B cell (primary cell): ENCODE measurements around the gene RTN4RL1. TPM values are rescaled to one million over a fixed set of nuclear protein-coding genes. Genes with fewer than 3 reads are reported as not detected.

Experiments used
- ATAC-seq: fragments of 200-7000 bp; cut with Tn5 transposase; one replicate; pipeline ENCODE4 v1.10.0; 2021; ENCODE audit warnings: low read depth, mild to moderate bottlenecking, moderate number of reproducible peaks, moderate library complexity
- CTCF ChIA-PET: fragments of 350-600 bp; sonication (Branson Sonifier 250); formaldehyde crosslinking; loops from one replicate; lab custom pipeline; 2021; ENCODE audit warnings: antibody characterized with exemption, inconsistent platforms; lab: Charles Lee
- POLR2A ChIA-PET: fragments of 350-600 bp; sonication (Branson Sonifier 250); formaldehyde crosslinking; loops from one replicate; lab custom pipeline; 2021; ENCODE audit warnings: antibody characterized with exemption; lab: Charles Lee
- DNase-seq: peaks from one replicate; pipeline ENCODE4 v3.0.0; 2013
- H2AFZ ChIP-seq: 2 replicates; pipeline ENCODE4 v1.6.1; 2012; ENCODE audit warnings: mild to moderate bottlenecking, low read depth, low read length; ENCODE audit not compliant: insufficient read depth, poor library complexity, severe bottlenecking
- H3K27ac ChIP-seq, 2 donors: 1 replicate in 1 of 2; 2 replicates in 1 of 2; pipeline ENCODE4 v1.5.1; 2012 to 2013; ENCODE audit warnings: low read length in 2 of 2, mild to moderate bottlenecking in 2 of 2, moderate library complexity in 1 of 2
- H3K27me3 ChIP-seq, 4 experiments: fragments of 200-600 bp in 1 of 4; sonication (generic) in 1 of 4; replicated peaks in 1 of 4; 1 replicate in 2 of 4; 2 replicates in 2 of 4; pipeline versions ENCODE4 v1.6.1 to v1.7.0; 2013 to 2016; ENCODE audit warnings: low read length in 3 of 4, mild to moderate bottlenecking in 2 of 4, mixed read lengths in 1 of 4, moderate library complexity in 1 of 4; ENCODE audit not compliant: insufficient read depth in 4 of 4, control insufficient read depth in 3 of 4; ENCODE audit errors: control extremely low read depth in 1 of 4
- H3K36me3 ChIP-seq, 2 experiments: replicated peaks in 1 of 2; 1 replicate in 1 of 2; 2 replicates in 1 of 2; pipeline versions ENCODE4 v1.6.1 to v1.7.1; 2013; ENCODE audit warnings: low read length in 1 of 2; ENCODE audit not compliant: insufficient read depth in 2 of 2, control insufficient read depth in 1 of 2; ENCODE audit errors: control extremely low read depth in 1 of 2, extremely low read depth in 1 of 2
- H3K4me1 ChIP-seq, 2 donors: fragments of 200-600 bp in 1 of 2; sonication (generic) in 1 of 2; 1 replicate in 1 of 2; 2 replicates in 1 of 2; pipeline versions ENCODE4 v1.5.1 to v1.6.1; 2013 to 2017; ENCODE audit warnings: low read length in 2 of 2; ENCODE audit not compliant: control insufficient read depth in 2 of 2, insufficient read depth in 2 of 2
- H3K4me2 ChIP-seq: replicated peaks from 2 replicates; pipeline ENCODE3; 2012; ENCODE audit warnings: mild to moderate bottlenecking, low read depth, low read length; ENCODE audit not compliant: poor library complexity, severe bottlenecking
- H3K4me3 ChIP-seq, 5 experiments: fragments of 200-600 bp in 1 of 5; sonication (generic) in 1 of 5; 1 replicate in 3 of 5; 2 replicates in 2 of 5; pipeline versions ENCODE4 v1.5.1 to v1.7.0; 2011 to 2016; ENCODE audit warnings: low read length in 4 of 5, mild to moderate bottlenecking in 4 of 5, low read depth in 2 of 5, control low read depth in 1 of 5, moderate library complexity in 1 of 5; ENCODE audit not compliant: insufficient read depth in 1 of 5; ENCODE audit errors: control extremely low read depth in 1 of 5, extremely low read depth in 1 of 5
- H3K79me2 ChIP-seq: fragments of 200-600 bp; sonication (generic); one replicate; pipeline ENCODE4 v1.6.0; 2016; ENCODE audit warnings: low read length; ENCODE audit not compliant: control insufficient read depth, insufficient read depth
- H3K9ac ChIP-seq: fragments of 200-600 bp; sonication (generic); 2 replicates; pipeline ENCODE4 v1.6.1; 2017; ENCODE audit warnings: mild to moderate bottlenecking, low read length, moderate library complexity
- H3K9me3 ChIP-seq, 3 donors: one replicate each; pipeline versions ENCODE4 v1.6.1 to v1.7.1; 2013; ENCODE audit warnings: low read length in 2 of 3; ENCODE audit not compliant: control insufficient read depth in 2 of 3, insufficient read depth in 1 of 3; ENCODE audit errors: control extremely low read depth in 1 of 3
- H4K20me1 ChIP-seq: 2 replicates; pipeline ENCODE4 v1.6.0; 2012; ENCODE audit warnings: mild to moderate bottlenecking, low read length; ENCODE audit not compliant: insufficient read depth, control insufficient read depth, poor library complexity, severe bottlenecking
- H3K27ac Mint-ChIP-seq: one replicate; pipeline ENCODE4 v1.8.0; 2021; ENCODE audit warnings: mixed read lengths
- H3K27me3 Mint-ChIP-seq: one replicate; pipeline ENCODE4 v1.8.0; 2021; ENCODE audit warnings: mixed read lengths
- H3K4me1 Mint-ChIP-seq: one replicate; pipeline ENCODE4 v1.8.0; 2021; ENCODE audit warnings: mixed read lengths
- H3K4me3 Mint-ChIP-seq: one replicate; pipeline ENCODE4 v1.8.0; 2021; ENCODE audit warnings: mixed read lengths
- H3K9me3 Mint-ChIP-seq: one replicate; pipeline ENCODE4 v1.8.0; 2022; ENCODE audit warnings: mixed read lengths; ENCODE audit not compliant: insufficient read depth
- CTCF ChIP-seq: fragments of 200-600 bp; IDR thresholded peaks from one replicate; pipeline ENCODE4 v1.8.0; 2022; ENCODE audit warnings: antibody characterized with exemption, mild to moderate bottlenecking
- EZH2 ChIP-seq: IDR thresholded peaks from 2 replicates; pipeline ENCODE4 v1.6.1; 2012; ENCODE audit warnings: borderline replicate concordance, low read depth, mild to moderate bottlenecking, moderate library complexity, low read length; ENCODE audit not compliant: insufficient read depth, poor library complexity, severe bottlenecking
- WGBS: methylation state at CpG from one replicate; pipeline ENCODE4 v1.1.5; 2013; ENCODE audit warnings: missing lambda C conversion rate; ENCODE audit not compliant: insufficient coverage; 5-methylcytosine and 5-hydroxymethylcytosine counted together
- intact Hi-C: fragments of 100-400 bp; cut with micrococcal nuclease; formaldehyde crosslinking; loops from one replicate; pipeline ENCODE4 v1.10.0; 2022
- polyA plus RNA-seq: library from polyadenylated mRNA; depleted of rRNA; stranded (reverse); fragments of >200 nt; gene quantifications from 2 replicates; pipeline ENCODE4 v1.2.3, GENCODE V29; 2012
- total RNA-seq, 2 donors: library from RNA; stranded (reverse); fragments of 120-200 nt in 1 of 2; gene quantifications; 1 replicate in 1 of 2; 2 replicates in 1 of 2; pipeline versions ENCODE4 v1.2.3 to v1.2.4, GENCODE V29; 2013 to 2022

The RTN4RL1 gene
- total and polyA plus RNA-seq, 2 donors (not counting 1 experiment from before 2014, with no cell fraction given): 0.03 to 0.07 TPM

- Mint-ChIP-seq H3K4me3 (no peak overlapping the region), H3K4me1 (peaks cover 10% of the 10 kb centered on the region), H3K9me3 (no peaks in the 10 kb centered on the region), H3K27ac (no peak overlapping the region), H3K27me3 (no peaks in the 10 kb centered on the region)
- no peak for TF ChIP-seq EZH2
- no peak for TF ChIP-seq CTCF
- ATAC-seq (no peak), DNase-seq (no peak)
- no peaks in the 10 kb centered on the region for H3K79me2 ChIP-seq
- no peaks in the 10 kb centered on the region for H3K27me3 ChIP-seq
- H3K36me3 ChIP-seq: peaks cover 2 to 42% of the 10 kb centered on the region in 2 experiments
- H4K20me1 ChIP-seq: no peaks in the 10 kb centered on the region
- ChIA-PET CTCF (no interaction called here), POLR2A (no interaction called here)
- H3K9me3 ChIP-seq: no peaks in the 10 kb centered on the region
- intact Hi-C loops: no loop called here
- no peak overlapping the region for H3K9ac ChIP-seq
- H2AFZ ChIP-seq: no peak overlapping the region
- peaks cover 3 to 8% of the 10 kb centered on the region in 2 donors for H3K4me1 ChIP-seq
- H3K27ac ChIP-seq: no peak overlapping the region
- no peak overlapping the region for H3K4me3 ChIP-seq
- no CpG with 5 or more reads among the region's 8 CpGs for WGBS
- H3K4me2 ChIP-seq: no peak overlapping the region
Observed at GRCh38 chr17:1899403-1900000, 125.6 kb downstream of the RTN4RL1 start.

- Histone ChIP-seq H3K9ac (no peak overlapping the region), H3K27me3 (no peaks in the 10 kb centered on the region), H4K20me1 (no peaks in the 10 kb centered on the region), H3K4me3 (no peak overlapping the region), H3K36me3 (peaks cover 2 to 45% of the 10 kb centered on the region in 2 experiments), H3K9me3 (no peaks in the 10 kb centered on the region), H3K4me2 (no peak overlapping the region), H3K4me1 (peaks cover 0 to 1% of the 10 kb centered on the region in 2 donors), H3K27ac (no peak overlapping the region), H2AFZ (no peak overlapping the region), H3K79me2 (no peaks in the 10 kb centered on the region)
- 87% methylated on average over 11 of the region's 12 CpGs for WGBS
- TF ChIP-seq CTCF: no peak
- TF ChIP-seq EZH2: no peak
- no peak for ATAC-seq
- no peaks in the 10 kb centered on the region for H3K9me3 Mint-ChIP-seq
- POLR2A ChIA-PET: no interaction called here
- CTCF ChIA-PET: no interaction called here
- peaks cover 4% of the 10 kb centered on the region for H3K4me1 Mint-ChIP-seq
- intact Hi-C loops: no loop called here
- DNase-seq: no peak
- H3K4me3 Mint-ChIP-seq: no peak overlapping the region
- H3K27ac Mint-ChIP-seq: no peak overlapping the region
- H3K27me3 Mint-ChIP-seq: no peaks in the 10 kb centered on the region
Observed at GRCh38 chr17:1898872-1899271, 126.3 kb downstream of the RTN4RL1 start.
